Dermis lymphatic vessel endothelial cell (primary cell): ENCODE results near the gene OR9A2. TPM values are rescaled to one million over a fixed set of nuclear protein-coding genes. Genes with fewer than 3 reads are reported as not detected.

Source experiments
- total RNA-seq: library from RNA; depleted of rRNA; stranded (reverse); fragments of >200 nt; gene quantifications from 2 replicates; pipeline ENCODE4 v1.2.1, GENCODE V29; 2014

The OR9A2 gene, protein sequence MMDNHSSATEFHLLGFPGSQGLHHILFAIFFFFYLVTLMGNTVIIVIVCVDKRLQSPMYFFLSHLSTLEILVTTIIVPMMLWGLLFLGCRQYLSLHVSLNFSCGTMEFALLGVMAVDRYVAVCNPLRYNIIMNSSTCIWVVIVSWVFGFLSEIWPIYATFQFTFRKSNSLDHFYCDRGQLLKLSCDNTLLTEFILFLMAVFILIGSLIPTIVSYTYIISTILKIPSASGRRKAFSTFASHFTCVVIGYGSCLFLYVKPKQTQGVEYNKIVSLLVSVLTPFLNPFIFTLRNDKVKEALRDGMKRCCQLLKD
- total RNA-seq = not detected in 2 replicates

DNA sequence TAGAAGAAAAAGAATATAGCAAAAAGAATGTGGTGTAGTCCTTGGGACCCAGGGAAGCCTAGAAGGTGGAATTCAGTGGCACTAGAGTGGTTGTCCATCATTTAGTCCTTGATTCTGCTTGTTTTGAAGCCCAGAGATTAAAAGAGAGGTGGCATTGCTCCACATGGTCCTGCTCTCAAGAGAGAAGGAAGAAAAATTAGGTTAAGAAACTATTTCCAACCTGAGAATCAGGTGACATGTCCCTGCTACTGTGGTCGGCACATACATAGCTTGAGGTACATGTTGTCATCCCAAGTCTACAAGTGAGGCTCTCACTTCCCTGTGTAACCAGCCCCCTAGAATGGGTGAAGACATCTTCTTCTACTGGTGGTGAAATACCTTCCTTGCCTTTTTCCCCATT, at the start of gene OR9A2:
OR9A2 (minus strand) TSS at position 101 of the 400 bp plus-strand sequence; CDS start at position 101, 0 bp downstream.

DNA sequence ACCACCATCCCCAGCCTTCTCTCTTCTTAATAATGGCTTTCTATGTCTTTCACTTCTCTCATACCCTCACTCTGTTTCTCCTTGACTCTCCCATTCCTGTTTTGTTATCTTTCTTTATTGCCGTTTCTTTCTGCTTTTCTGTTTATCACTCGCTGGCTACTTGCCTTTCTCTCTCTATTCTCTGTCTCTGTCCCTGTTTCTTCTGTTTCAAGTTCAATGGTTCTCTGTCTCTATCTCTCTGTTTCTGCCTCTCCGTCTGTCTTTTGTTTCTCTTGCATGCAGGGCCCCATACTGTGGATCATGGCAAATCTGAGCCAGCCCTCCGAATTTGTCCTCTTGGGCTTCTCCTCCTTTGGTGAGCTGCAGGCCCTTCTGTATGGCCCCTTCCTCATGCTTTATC, 25.1 kb upstream of the OR9A2 start, which contains the start of gene OR6V1:
OR6V1 (plus strand) TSS at position 301 of the 400 bp plus-strand sequence; CDS start at position 301, 0 bp downstream.

Other genes starting within 250 kb of the OR9A2 start
- under 0.01 TPM in 1 of 2 replicates, not detected in the other for gene EPHB6, start 172.1 kb downstream of the OR9A2 start, total RNA-seq
- gene TRPV6, start 141.4 kb downstream of the OR9A2 start, total RNA-seq = not detected in 2 replicates
- gene TRPV5, start 93.4 kb downstream of the OR9A2 start, total RNA-seq = not detected in 2 replicates
- gene LLCFC1, start 87.6 kb downstream of the OR9A2 start, total RNA-seq = not detected in 2 replicates
- gene KEL, start 64.8 kb downstream of the OR9A2 start, total RNA-seq = not detected in 2 replicates
- gene OR6V1, start 25.2 kb upstream of the OR9A2 start, total RNA-seq = not detected in 2 replicates
- gene PIP, start 104.9 kb upstream of the OR9A2 start, total RNA-seq = not detected in 2 replicates
- gene TAS2R39, start 156.3 kb upstream of the OR9A2 start, total RNA-seq = not detected in 2 replicates
- not detected in 2 replicates for gene TAS2R40, start 194.9 kb upstream of the OR9A2 start, total RNA-seq
- 66.9 and 81.5 TPM in 2 replicates for gene GSTK1, start 236.3 kb upstream of the OR9A2 start, total RNA-seq